Upper lobe of left lung (tissue), 4 donors: ENCODE results near the gene IL9R.
"Not testable (repeated sequence)": the region's sequence is repeated elsewhere in the genome, so short reads cannot be mapped to it uniquely, and the experiment has no call there.

Experiments used
- CTCF ChIP-seq, 6 experiments: fragments of 450-650 bp in 4 of 6; fragments of 200-600 bp in 2 of 6; sonication (generic) in 2 of 6; IDR thresholded peaks; one replicate each; pipeline ENCODE4 v1.5.1; 2016 to 2019; ENCODE audit warnings: antibody characterized with exemption in 6 of 6
- POLR2A ChIP-seq, 4 donors: fragments of 450-650 bp; IDR thresholded peaks; one replicate each; pipeline ENCODE4 v1.5.1; 2016 to 2017; ENCODE audit warnings: antibody characterized with exemption in 4 of 4, mild to moderate bottlenecking in 2 of 4

GRCh38 chrX:156030474-156030873, 33.0 kb downstream of the IL9R start:
- TF ChIP-seq CTCF, POLR2A (IDR thresholded peaks at IDR 0.05): not testable (repeated sequence)
